Gastrocnemius medialis (tissue), 4 donors: ENCODE measurements around the gene SYT7. TPM values are rescaled to one million over a fixed set of nuclear protein-coding genes. Genes with fewer than 3 reads are reported as not detected.

Source experiments
- ATAC-seq, 2 donors: fragments of 150-250 bp; one replicate each; pipeline ENCODE4 v1.9.1; 2016
- DNase-seq, 2 donors: peaks; one replicate each; pipeline ENCODE4 v3.0.0-alpha.2; 2019
- H3K27ac ChIP-seq, 4 donors: fragments of 200-600 bp; sonication (generic); 1 replicate in 1 of 4; 2 replicates in 3 of 4; pipeline ENCODE4 v1.5.1; 2016 to 2018; ENCODE audit warnings: mild to moderate bottlenecking in 2 of 4, moderate library complexity in 1 of 4
- H3K27me3 ChIP-seq, 3 donors: fragments of 200-600 bp; sonication (generic) in 2 of 3; 1 replicate in 1 of 3; 2 replicates in 2 of 3; pipeline versions ENCODE4 v1.5.1 to v1.6.0; 2016 to 2019; ENCODE audit warnings: mild to moderate bottlenecking in 1 of 3, moderate library complexity in 1 of 3
- H3K36me3 ChIP-seq, 2 donors: fragments of 200-600 bp; sonication (generic) in 1 of 2; one replicate each; pipeline ENCODE4 v1.5.1; 2017 to 2018
- H3K4me1 ChIP-seq, 2 donors: fragments of 200-600 bp; sonication (generic) in 1 of 2; one replicate each; pipeline ENCODE4 v1.5.1; 2016 to 2017; ENCODE audit warnings: mild to moderate bottlenecking in 2 of 2
- H3K4me3 ChIP-seq, 4 donors: fragments of 200-600 bp; sonication (generic) in 3 of 4; 1 replicate in 1 of 4; 2 replicates in 3 of 4; pipeline ENCODE4 v1.5.1; 2016 to 2019; ENCODE audit warnings: mild to moderate bottlenecking in 2 of 4
- H3K9me3 ChIP-seq, 3 donors: fragments of 200-600 bp; sonication (generic) in 2 of 3; 1 replicate in 1 of 3; 2 replicates in 2 of 3; pipeline ENCODE4 v1.5.1; 2016 to 2019
- CTCF ChIP-seq, 5 experiments: fragments of 450-650 bp in 3 of 5; fragments of 200-600 bp in 2 of 5; sonication (generic) in 2 of 5; IDR thresholded peaks in 4 of 5; conservative IDR thresholded peaks in 1 of 5; 1 replicate in 4 of 5; 2 replicates in 1 of 5; pipeline ENCODE4 v1.5.1; 2016 to 2019; ENCODE audit warnings: antibody characterized with exemption in 5 of 5, mild to moderate bottlenecking in 3 of 5, moderate library complexity in 3 of 5
- POLR2A ChIP-seq, 2 donors: fragments of 450-650 bp; IDR thresholded peaks; one replicate each; pipeline ENCODE4 v1.6.1; 2017; ENCODE audit warnings: antibody characterized with exemption in 2 of 2, mild to moderate bottlenecking in 2 of 2, moderate library complexity in 2 of 2
- in situ Hi-C, 4 donors: fragments of 200-750 bp; cut with MboI; loops; one replicate each; pipeline versions ENCODE4 v1.15.0 to v1.8.0; 2017; ENCODE audit warnings: low sequenced_read_pairs in 4 of 4
- intact Hi-C: fragments of 100-400 bp; cut with DNase I; formaldehyde crosslinking; loops from one replicate; pipeline ENCODE4 v1.15.1; 2023; ENCODE audit warnings: low total_unique reads
- total RNA-seq, 4 donors: library from RNA; depleted of rRNA; stranded (reverse); fragments of >200 nt; gene quantifications; one replicate each; pipeline versions ENCODE4 v1.1.0 to v1.2.3, GENCODE V29; 2016

Gene SYT7
- total RNA-seq, 4 donors from 2014 or later: 0.68 to 4.9 (median 1.4) TPM

- Histone ChIP-seq H3K9me3 (no peaks in the 10 kb centered on the region), H3K27ac (no peak overlapping the region), H3K4me1 (peaks cover 4 to 5% of the 10 kb centered on the region in 2 donors), H3K36me3 (no peaks in the 10 kb centered on the region), H3K27me3 (peaks cover 0 to 2% (median 0%) of the 10 kb centered on the region in 3 donors), H3K4me3 (no peak overlapping the region)
- in situ Hi-C loops: no loop called here
- DNase-seq: no peak
- TF ChIP-seq POLR2A (IDR thresholded peaks at IDR 0.05) (no peak), CTCF (IDR thresholded peaks at IDR 0.05 in 4 of 5, conservative IDR thresholded peaks at IDR 0.05 in 1 of 5) (no peak)
- no peak for ATAC-seq
- intact Hi-C loops: no loop called here
Observed at GRCh38 chr11:61575886-61576861, 4.7 kb downstream of the SYT7 start.

GRCh38 chr11:61574611-61575010, 6.3 kb downstream of the SYT7 start:
- intact Hi-C loops: no loop called here
- TF ChIP-seq POLR2A (IDR thresholded peaks at IDR 0.05) (no peak), CTCF (IDR thresholded peaks at IDR 0.05 in 4 of 5, conservative IDR thresholded peaks at IDR 0.05 in 1 of 5) (no peak)
- no peak for ATAC-seq

GRCh38 chr11:61572913-61573312, 8.0 kb downstream of the SYT7 start:
- TF ChIP-seq POLR2A (IDR thresholded peaks at IDR 0.05): no peak
- no peak for TF ChIP-seq CTCF (IDR thresholded peaks at IDR 0.05 in 4 of 5, conservative IDR thresholded peaks at IDR 0.05 in 1 of 5)
- in situ Hi-C loops: no loop called here
- ATAC-seq (no peak), DNase-seq (no peak)
- no peak overlapping the region for H3K4me3 ChIP-seq
- no peaks in the 10 kb centered on the region for H3K4me1 ChIP-seq
- no peak overlapping the region for H3K27ac ChIP-seq
- no peaks in the 10 kb centered on the region for H3K9me3 ChIP-seq
- no peaks in the 10 kb centered on the region for H3K36me3 ChIP-seq
- no peaks in the 10 kb centered on the region for H3K27me3 ChIP-seq
- intact Hi-C loops: no loop called here

More at GRCh38 chr11:61574611-61575010, 6.3 kb downstream of the SYT7 start:
- Histone ChIP-seq H3K4me3 (no peak overlapping the region), H3K9me3 (no peaks in the 10 kb centered on the region), H3K4me1 (no peaks in the 10 kb centered on the region), H3K36me3 (no peaks in the 10 kb centered on the region), H3K27me3 (no peaks in the 10 kb centered on the region), H3K27ac (no peak overlapping the region)
- no peak for DNase-seq
- in situ Hi-C loops: no loop called here

- in situ Hi-C loops (no loop called here), intact Hi-C loops (no loop called here)
- Histone ChIP-seq H3K4me3 (no peak overlapping the region), H3K27ac (no peak overlapping the region), H3K4me1 (no peaks in the 10 kb centered on the region), H3K27me3 (no peaks in the 10 kb centered on the region), H3K9me3 (no peaks in the 10 kb centered on the region), H3K36me3 (no peaks in the 10 kb centered on the region)
- ATAC-seq (no peak), DNase-seq (no peak)
- TF ChIP-seq POLR2A (IDR thresholded peaks at IDR 0.05): no peak
- no peak for TF ChIP-seq CTCF (IDR thresholded peaks at IDR 0.05 in 4 of 5, conservative IDR thresholded peaks at IDR 0.05 in 1 of 5)
Observed at GRCh38 chr11:61571869-61572268, 9.0 kb downstream of the SYT7 start.
